ENCODE measurements around the gene RHBDD1. TPM values are rescaled to one million over a fixed set of nuclear protein-coding genes. Genes with fewer than 3 reads are reported as not detected.

Gene RHBDD1
- polyA plus RNA-seq, 1 donor from 2014 or later: 5.4 TPM

- Histone ChIP-seq H3K36me3 (ENCODE audit: insufficient read depth, low read length) (no peaks in the 10 kb centered on the region), H3K27me3 (ENCODE audit: insufficient read depth, low read depth, low read length) (no peaks in the 10 kb centered on the region), H3K9ac (ENCODE audit: low read length) (no peak overlapping the region), H2AFZ (ENCODE audit: low read depth, low read length) (no peak overlapping the region), H3K4me2 (ENCODE audit: low read length) (no peak overlapping the region), H3F3A (ENCODE audit: insufficient read depth, low read length, poor library complexity, severe bottlenecking) (no peaks in the 10 kb centered on the region), H3K4me3 (ENCODE audit: low read length) (no peak overlapping the region), H3K27ac (ENCODE audit: low read length) (no peak overlapping the region), H3K9me2 (ENCODE audit: insufficient read depth, low read length) (no peaks in the 10 kb centered on the region), H3K79me2 (replicated peaks; ENCODE audit: insufficient read depth, low read length) (no peaks in the 10 kb centered on the region), H3K9me3 (ENCODE audit: low read length) (no peaks in the 10 kb centered on the region), H4K20me1 (ENCODE audit: insufficient read depth) (no peaks in the 10 kb centered on the region)
- TF ChIP-seq POLR2AphosphoS5 (IDR thresholded peaks at IDR 0.05): no peak
- TF ChIP-seq MXI1 (conservative IDR thresholded peaks at IDR 0.05; ENCODE audit: poor library complexity, severe bottlenecking): no peak
- no peak for TF ChIP-seq TAF1 (IDR thresholded peaks at IDR 0.05; ENCODE audit: low read depth)
- TF ChIP-seq EZH2 (IDR thresholded peaks at IDR 0.05; ENCODE audit: borderline replicate concordance, insufficient read depth, low read length, poor library complexity, severe bottlenecking): no peak
- TF ChIP-seq RAD21 (conservative IDR thresholded peaks at IDR 0.05): no peak
- TF ChIP-seq SMC3 (conservative IDR thresholded peaks at IDR 0.05; ENCODE audit: poor library complexity): no peak
- no peak for TF ChIP-seq CTCF (IDR thresholded peaks at IDR 0.05; ENCODE audit: poor library complexity, severe bottlenecking)
- no peak for TF ChIP-seq EP300 (conservative IDR thresholded peaks at IDR 0.05; ENCODE audit: poor library complexity, severe bottlenecking)
- no peak for TF ChIP-seq REST (IDR thresholded peaks at IDR 0.05; ENCODE audit: borderline replicate concordance)
These were observed 69.9 kb downstream of the RHBDD1 start for GRCh38 chr2:226905718-226906117.

- Histone ChIP-seq H3K27me3 (ENCODE audit: insufficient read depth, low read depth, low read length) (no peaks in the 10 kb centered on the region), H2AFZ (ENCODE audit: low read depth, low read length) (no peak overlapping the region), H3F3A (ENCODE audit: insufficient read depth, low read length, poor library complexity, severe bottlenecking) (no peaks in the 10 kb centered on the region), H3K36me3 (ENCODE audit: insufficient read depth, low read length) (no peaks in the 10 kb centered on the region), H3K4me2 (ENCODE audit: low read length) (no peak overlapping the region), H3K9ac (ENCODE audit: low read length) (no peak overlapping the region), H3K9me2 (ENCODE audit: insufficient read depth, low read length) (no peaks in the 10 kb centered on the region), H4K20me1 (ENCODE audit: insufficient read depth) (no peaks in the 10 kb centered on the region), H3K27ac (ENCODE audit: low read length) (peak overlapping the region; percentile 25), H3K9me3 (ENCODE audit: low read length) (no peaks in the 10 kb centered on the region), H3K79me2 (replicated peaks; ENCODE audit: insufficient read depth, low read length) (no peaks in the 10 kb centered on the region), H3K4me3 (ENCODE audit: low read length) (no peak overlapping the region)
- TF ChIP-seq EZH2 (IDR thresholded peaks at IDR 0.05; ENCODE audit: borderline replicate concordance, insufficient read depth, low read length, poor library complexity, severe bottlenecking) (no peak), SMC3 (conservative IDR thresholded peaks at IDR 0.05; ENCODE audit: poor library complexity) (no peak), REST (IDR thresholded peaks at IDR 0.05; ENCODE audit: borderline replicate concordance) (no peak)
These were observed 70.4 kb downstream of the RHBDD1 start for GRCh38 chr2:226906163-226906693.
